Measurements from ENCODE around the gene CCL21.

DNA sequence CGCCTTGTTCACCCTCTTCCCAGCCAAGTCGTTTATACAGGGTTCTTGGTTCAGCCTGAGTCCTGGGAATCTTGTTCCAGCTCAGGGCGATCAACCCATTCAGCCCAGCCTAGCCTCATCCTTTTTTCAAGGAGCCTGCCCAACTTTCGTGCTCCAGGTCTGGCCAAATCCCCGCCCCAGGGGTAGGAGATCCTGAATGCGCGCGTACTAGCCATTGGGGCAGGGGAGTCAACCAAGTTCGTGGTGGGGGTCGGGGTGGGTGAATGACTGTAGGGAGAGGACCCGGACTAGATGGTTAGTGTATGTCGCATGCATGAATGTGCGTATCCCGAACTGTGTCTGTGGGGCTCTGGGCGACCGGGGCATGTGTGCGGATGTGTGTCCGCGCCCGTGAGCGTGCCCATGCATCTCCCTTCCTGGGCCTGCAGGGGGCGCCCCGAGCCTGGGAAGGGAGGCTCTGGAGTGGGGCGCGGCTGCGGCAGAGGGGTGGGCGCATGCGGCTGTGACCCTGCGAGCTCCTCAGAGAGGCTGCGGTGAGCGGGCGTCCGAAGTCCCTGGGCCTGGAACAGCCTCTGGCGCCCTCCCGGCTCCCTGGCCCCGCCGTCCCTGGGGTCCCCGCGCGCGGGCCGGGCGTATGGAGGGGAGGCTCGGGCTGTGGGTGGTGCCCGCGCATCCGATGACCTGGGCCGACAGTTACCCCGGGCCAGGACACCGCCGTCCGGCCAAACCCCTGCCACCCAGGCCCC, 8.7 kb downstream of the CCL21 start:
- TF ChIP-seq, protein P1, sequence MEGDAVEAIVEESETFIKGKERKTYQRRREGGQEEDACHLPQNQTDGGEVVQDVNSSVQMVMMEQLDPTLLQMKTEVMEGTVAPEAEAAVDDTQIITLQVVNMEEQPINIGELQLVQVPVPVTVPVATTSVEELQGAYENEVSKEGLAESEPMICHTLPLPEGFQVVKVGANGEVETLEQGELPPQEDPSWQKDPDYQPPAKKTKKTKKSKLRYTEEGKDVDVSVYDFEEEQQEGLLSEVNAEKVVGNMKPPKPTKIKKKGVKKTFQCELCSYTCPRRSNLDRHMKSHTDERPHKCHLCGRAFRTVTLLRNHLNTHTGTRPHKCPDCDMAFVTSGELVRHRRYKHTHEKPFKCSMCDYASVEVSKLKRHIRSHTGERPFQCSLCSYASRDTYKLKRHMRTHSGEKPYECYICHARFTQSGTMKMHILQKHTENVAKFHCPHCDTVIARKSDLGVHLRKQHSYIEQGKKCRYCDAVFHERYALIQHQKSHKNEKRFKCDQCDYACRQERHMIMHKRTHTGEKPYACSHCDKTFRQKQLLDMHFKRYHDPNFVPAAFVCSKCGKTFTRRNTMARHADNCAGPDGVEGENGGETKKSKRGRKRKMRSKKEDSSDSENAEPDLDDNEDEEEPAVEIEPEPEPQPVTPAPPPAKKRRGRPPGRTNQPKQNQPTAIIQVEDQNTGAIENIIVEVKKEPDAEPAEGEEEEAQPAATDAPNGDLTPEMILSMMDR (IDR thresholded peaks at IDR 0.05), result peak; percentile 74 to 92 (median 85)
- TF ChIP-seq POLR2A (IDR thresholded peaks at IDR 0.05), result no peak
